ENCODE data around the gene MIDN.

MIDN gene

DNA sequence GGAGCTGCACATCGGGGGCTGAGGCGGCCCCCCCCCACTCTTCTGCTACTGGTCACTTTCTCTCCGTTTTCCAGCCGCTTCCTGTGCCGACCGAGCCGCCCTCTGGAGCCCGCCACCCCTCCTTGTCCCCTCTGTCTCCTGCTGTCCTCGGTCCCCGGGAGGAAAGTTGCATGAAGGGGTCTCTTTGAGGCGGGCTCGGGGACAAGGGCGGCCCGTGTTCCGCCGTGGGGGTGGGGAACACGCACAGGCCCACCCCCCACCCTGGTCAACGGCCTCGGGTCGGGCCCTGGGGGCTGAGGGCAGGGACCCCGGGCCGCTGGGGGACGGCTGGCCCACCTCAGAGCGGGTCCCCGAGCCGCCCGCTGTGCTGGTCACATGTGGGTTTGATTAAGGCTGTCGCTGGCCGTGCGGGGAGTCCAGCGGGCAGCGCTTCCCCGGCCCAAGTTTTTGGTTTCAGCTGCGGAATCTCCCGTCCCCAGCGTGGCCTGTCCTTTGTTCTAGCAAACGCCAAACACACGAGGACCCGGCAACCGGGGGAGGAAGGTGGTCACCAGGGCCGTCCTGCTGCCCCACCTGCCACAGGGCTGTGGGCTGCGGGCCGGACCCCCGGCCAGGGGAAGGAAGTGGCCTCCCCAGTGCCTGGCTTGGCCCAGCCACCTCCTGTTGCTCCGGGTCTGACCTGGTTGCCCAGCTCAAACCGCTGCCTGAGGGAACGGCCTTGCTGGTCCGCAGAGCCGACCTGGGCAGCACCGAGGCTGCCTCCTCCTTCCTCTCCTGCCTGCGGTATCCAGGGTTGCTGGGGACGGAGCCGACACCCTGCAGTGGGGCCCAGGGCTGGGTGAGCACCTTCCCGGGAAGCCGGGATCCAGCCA is 39.2 kb downstream of the MIDN start (continued):
- TF ChIP-seq, protein P1, sequence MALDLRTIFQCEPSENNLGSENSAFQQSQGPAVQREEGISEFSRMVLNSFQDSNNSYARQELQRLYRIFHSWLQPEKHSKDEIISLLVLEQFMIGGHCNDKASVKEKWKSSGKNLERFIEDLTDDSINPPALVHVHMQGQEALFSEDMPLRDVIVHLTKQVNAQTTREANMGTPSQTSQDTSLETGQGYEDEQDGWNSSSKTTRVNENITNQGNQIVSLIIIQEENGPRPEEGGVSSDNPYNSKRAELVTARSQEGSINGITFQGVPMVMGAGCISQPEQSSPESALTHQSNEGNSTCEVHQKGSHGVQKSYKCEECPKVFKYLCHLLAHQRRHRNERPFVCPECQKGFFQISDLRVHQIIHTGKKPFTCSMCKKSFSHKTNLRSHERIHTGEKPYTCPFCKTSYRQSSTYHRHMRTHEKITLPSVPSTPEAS (tag by site-specific recombination; IDR thresholded peaks at IDR 0.05): no peak
- TF ChIP-seq, protein P2, sequence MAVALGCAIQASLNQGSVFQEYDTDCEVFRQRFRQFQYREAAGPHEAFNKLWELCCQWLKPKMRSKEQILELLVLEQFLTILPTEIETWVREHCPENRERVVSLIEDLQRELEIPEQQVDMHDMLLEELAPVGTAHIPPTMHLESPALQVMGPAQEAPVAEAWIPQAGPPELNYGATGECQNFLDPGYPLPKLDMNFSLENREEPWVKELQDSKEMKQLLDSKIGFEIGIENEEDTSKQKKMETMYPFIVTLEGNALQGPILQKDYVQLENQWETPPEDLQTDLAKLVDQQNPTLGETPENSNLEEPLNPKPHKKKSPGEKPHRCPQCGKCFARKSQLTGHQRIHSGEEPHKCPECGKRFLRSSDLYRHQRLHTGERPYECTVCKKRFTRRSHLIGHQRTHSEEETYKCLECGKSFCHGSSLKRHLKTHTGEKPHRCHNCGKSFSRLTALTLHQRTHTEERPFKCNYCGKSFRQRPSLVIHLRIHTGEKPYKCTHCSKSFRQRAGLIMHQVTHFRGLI (tag by site-specific recombination; IDR thresholded peaks at IDR 0.05): no peak
- TF ChIP-seq, protein P3, sequence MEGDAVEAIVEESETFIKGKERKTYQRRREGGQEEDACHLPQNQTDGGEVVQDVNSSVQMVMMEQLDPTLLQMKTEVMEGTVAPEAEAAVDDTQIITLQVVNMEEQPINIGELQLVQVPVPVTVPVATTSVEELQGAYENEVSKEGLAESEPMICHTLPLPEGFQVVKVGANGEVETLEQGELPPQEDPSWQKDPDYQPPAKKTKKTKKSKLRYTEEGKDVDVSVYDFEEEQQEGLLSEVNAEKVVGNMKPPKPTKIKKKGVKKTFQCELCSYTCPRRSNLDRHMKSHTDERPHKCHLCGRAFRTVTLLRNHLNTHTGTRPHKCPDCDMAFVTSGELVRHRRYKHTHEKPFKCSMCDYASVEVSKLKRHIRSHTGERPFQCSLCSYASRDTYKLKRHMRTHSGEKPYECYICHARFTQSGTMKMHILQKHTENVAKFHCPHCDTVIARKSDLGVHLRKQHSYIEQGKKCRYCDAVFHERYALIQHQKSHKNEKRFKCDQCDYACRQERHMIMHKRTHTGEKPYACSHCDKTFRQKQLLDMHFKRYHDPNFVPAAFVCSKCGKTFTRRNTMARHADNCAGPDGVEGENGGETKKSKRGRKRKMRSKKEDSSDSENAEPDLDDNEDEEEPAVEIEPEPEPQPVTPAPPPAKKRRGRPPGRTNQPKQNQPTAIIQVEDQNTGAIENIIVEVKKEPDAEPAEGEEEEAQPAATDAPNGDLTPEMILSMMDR (tag by site-specific recombination; IDR thresholded peaks at IDR 0.05): no peak
- TF ChIP-seq ZFP69B (tag by site-specific recombination; IDR thresholded peaks at IDR 0.05): no peak

DNA sequence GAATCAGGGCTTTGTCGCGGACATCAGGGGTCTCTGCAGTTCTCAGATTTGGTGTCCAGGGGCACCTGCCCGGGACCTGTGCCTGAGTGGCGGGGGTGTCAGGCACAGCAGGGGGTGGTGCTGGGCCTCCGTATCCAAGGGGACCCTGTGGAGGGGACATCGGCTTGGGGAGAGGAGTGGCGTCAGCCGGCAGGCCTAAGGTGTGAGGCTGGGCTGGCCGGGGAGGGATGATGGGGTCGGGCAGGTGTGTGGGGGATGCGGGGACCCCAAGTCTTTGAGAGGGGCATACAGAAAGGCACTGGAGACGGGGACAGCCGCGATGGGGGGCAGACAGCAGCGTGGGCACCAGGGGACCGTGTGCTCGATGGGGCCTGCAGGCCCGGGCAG is 39.8 kb downstream of the MIDN start:
- Histone ChIP-seq H3K4me1 (ENCODE audit: control insufficient read depth, insufficient read depth, low read length) (peaks cover 5% of the 10 kb centered on the region), H3K36me3 (ENCODE audit: control insufficient read depth in 2 of 2, insufficient read depth in 1 of 2, low read length in 2 of 2) (no peaks in the 10 kb centered on the region), H3K27ac (ENCODE audit: extremely low read depth, low read depth, low read length) (no peak overlapping the region), H3K9me3 (ENCODE audit: control insufficient read depth, insufficient read depth, low read depth, low read length) (no peaks in the 10 kb centered on the region), H3K4me3 (ENCODE audit: low read depth, low read length) (no peak overlapping the region)
- POLR2A ChIA-PET: no interaction called here
- CTCF ChIA-PET: no interaction called here
- TF ChIP-seq KLF9 (tag by site-specific recombination; IDR thresholded peaks at IDR 0.05; ENCODE audit: low read depth) (no peak), BCL11A (tag by site-specific recombination; IDR thresholded peaks at IDR 0.05; ENCODE audit: low read depth) (no peak), GLIS2 (tag by site-specific recombination; IDR thresholded peaks at IDR 0.05) (0 out of 2 replicates have a peak, but pooled peaks have one; percentile 6), ZNF549 (tag by site-specific recombination; IDR thresholded peaks at IDR 0.05) (no peak), ZNF169 (tag by site-specific recombination; IDR thresholded peaks at IDR 0.05) (no peak), ZNF341 (tag by site-specific recombination; IDR thresholded peaks at IDR 0.05; ENCODE audit: low read depth) (no peak), ZNF423 (tag by site-specific recombination; IDR thresholded peaks at IDR 0.05) (no peak), SP7 (tag by site-specific recombination; IDR thresholded peaks at IDR 0.05) (no peak), ZXDB (tag by site-specific recombination; IDR thresholded peaks at IDR 0.05) (no peak), ZNF785 (tag by site-specific recombination; IDR thresholded peaks at IDR 0.05) (no peak), ZNF274 (IDR thresholded peaks at IDR 0.05; ENCODE audit: low read length) (no peak), ZNF274 (tag by site-specific recombination; IDR thresholded peaks at IDR 0.05; ENCODE audit: borderline replicate concordance) (no peak)
- TF ChIP-seq, protein P4, sequence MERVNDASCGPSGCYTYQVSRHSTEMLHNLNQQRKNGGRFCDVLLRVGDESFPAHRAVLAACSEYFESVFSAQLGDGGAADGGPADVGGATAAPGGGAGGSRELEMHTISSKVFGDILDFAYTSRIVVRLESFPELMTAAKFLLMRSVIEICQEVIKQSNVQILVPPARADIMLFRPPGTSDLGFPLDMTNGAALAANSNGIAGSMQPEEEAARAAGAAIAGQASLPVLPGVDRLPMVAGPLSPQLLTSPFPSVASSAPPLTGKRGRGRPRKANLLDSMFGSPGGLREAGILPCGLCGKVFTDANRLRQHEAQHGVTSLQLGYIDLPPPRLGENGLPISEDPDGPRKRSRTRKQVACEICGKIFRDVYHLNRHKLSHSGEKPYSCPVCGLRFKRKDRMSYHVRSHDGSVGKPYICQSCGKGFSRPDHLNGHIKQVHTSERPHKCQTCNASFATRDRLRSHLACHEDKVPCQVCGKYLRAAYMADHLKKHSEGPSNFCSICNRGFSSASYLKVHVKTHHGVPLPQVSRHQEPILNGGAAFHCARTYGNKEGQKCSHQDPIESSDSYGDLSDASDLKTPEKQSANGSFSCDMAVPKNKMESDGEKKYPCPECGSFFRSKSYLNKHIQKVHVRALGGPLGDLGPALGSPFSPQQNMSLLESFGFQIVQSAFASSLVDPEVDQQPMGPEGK (tag by site-specific recombination; IDR thresholded peaks at IDR 0.05): peak; percentile 46; the same call in 1 of the 2 replicates
- TF ChIP-seq, protein P5, sequence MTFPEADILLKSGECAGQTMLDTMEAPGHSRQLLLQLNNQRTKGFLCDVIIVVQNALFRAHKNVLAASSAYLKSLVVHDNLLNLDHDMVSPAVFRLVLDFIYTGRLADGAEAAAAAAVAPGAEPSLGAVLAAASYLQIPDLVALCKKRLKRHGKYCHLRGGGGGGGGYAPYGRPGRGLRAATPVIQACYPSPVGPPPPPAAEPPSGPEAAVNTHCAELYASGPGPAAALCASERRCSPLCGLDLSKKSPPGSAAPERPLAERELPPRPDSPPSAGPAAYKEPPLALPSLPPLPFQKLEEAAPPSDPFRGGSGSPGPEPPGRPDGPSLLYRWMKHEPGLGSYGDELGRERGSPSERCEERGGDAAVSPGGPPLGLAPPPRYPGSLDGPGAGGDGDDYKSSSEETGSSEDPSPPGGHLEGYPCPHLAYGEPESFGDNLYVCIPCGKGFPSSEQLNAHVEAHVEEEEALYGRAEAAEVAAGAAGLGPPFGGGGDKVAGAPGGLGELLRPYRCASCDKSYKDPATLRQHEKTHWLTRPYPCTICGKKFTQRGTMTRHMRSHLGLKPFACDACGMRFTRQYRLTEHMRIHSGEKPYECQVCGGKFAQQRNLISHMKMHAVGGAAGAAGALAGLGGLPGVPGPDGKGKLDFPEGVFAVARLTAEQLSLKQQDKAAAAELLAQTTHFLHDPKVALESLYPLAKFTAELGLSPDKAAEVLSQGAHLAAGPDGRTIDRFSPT (tag by site-specific recombination; IDR thresholded peaks at IDR 0.05): peak; percentile 42
- TF ChIP-seq, protein P6, sequence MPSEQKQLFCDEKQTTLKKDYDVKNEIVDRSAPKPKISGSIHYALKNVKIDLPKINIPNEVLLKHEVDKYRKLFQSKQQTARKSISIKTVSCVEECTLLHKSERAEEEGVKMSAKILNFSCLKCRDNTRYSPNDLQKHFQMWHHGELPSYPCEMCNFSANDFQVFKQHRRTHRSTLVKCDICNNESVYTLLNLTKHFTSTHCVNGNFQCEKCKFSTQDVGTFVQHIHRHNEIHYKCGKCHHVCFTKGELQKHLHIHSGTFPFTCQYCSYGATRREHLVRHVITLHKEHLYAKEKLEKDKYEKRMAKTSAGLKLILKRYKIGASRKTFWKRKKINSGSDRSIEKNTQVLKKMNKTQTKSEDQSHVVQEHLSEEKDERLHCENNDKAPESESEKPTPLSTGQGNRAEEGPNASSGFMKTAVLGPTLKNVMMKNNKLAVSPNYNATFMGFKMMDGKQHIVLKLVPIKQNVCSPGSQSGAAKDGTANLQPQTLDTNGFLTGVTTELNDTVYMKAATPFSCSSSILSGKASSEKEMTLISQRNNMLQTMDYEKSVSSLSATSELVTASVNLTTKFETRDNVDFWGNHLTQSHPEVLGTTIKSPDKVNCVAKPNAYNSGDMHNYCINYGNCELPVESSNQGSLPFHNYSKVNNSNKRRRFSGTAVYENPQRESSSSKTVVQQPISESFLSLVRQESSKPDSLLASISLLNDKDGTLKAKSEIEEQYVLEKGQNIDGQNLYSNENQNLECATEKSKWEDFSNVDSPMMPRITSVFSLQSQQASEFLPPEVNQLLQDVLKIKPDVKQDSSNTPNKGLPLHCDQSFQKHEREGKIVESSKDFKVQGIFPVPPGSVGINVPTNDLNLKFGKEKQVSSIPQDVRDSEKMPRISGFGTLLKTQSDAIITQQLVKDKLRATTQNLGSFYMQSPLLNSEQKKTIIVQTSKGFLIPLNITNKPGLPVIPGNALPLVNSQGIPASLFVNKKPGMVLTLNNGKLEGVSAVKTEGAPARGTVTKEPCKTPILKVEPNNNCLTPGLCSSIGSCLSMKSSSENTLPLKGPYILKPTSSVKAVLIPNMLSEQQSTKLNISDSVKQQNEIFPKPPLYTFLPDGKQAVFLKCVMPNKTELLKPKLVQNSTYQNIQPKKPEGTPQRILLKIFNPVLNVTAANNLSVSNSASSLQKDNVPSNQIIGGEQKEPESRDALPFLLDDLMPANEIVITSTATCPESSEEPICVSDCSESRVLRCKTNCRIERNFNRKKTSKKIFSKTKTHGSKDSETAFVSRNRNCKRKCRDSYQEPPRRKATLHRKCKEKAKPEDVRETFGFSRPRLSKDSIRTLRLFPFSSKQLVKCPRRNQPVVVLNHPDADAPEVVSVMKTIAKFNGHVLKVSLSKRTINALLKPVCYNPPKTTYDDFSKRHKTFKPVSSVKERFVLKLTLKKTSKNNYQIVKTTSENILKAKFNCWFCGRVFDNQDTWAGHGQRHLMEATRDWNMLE (tag by site-specific recombination; conservative IDR thresholded peaks at IDR 0.05; ENCODE audit: low read depth): no peak
